DMS153 treated with DMSO at 0.1 percent for 48 hours (cell line): ENCODE results near the gene YWHAH.

ENCODE experiments used
- DNase-seq: peaks from one replicate; lab custom pipeline; 2025; ENCODE audit not compliant: unreplicated experiment; lab: John Stamatoyannopoulos, UW

Gene YWHAH

GRCh38 chr22:31948002-31948401 is 3.7 kb downstream of the YWHAH start:
- DNase-seq = no peak

- DNase-seq = no peak
Measured at GRCh38 chr22:31950226-31950625, 5.9 kb downstream of the YWHAH start.

GRCh38 chr22:31951194-31952093 is 7.1 kb downstream of the YWHAH start:
- DNase-seq = no peak

GRCh38 chr22:31952094-31952401 is 7.7 kb downstream of the YWHAH start:
- no peak for DNase-seq

GRCh38 chr22:31952472-31952871 is 8.1 kb downstream of the YWHAH start:
- DNase-seq = no peak

- no peak for DNase-seq
Measured at GRCh38 chr22:31953261-31953660, 8.9 kb downstream of the YWHAH start.

GRCh38 chr22:31954535-31955523 is 10.5 kb downstream of the YWHAH start:
- no peak for DNase-seq

- no peak for DNase-seq
Measured at GRCh38 chr22:31956360-31956759, 12.0 kb downstream of the YWHAH start.

GRCh38 chr22:31957970-31958594 is 13.7 kb downstream of the YWHAH start:
- no peak for DNase-seq

- no peak for DNase-seq
Measured at GRCh38 chr22:31958625-31959239, 14.4 kb downstream of the YWHAH start.

GRCh38 chr22:31960767-31961166 is 16.4 kb downstream of the YWHAH start:
- no peak for DNase-seq

- DNase-seq = no peak
Measured at GRCh38 chr22:31962387-31963125, 18.2 kb downstream of the YWHAH start.

GRCh38 chr22:31968022-31968421 is 23.7 kb downstream of the YWHAH start:
- DNase-seq = no peak

GRCh38 chr22:31969789-31970489 is 25.6 kb downstream of the YWHAH start:
- DNase-seq = peak; percentile 80

- DNase-seq = peak; percentile 56
Measured at GRCh38 chr22:31970490-31971444, 26.4 kb downstream of the YWHAH start.

- DNase-seq = no peak
Measured at GRCh38 chr22:31972180-31972579, 27.8 kb downstream of the YWHAH start.

- no peak for DNase-seq
Measured at GRCh38 chr22:31973739-31974138, 29.4 kb downstream of the YWHAH start.

GRCh38 chr22:31977141-31977841 is 33.0 kb downstream of the YWHAH start:
- DNase-seq = peak; percentile 84
